Measurements from ENCODE around the gene ADGRA1. TPM values are rescaled to one million over a fixed set of nuclear protein-coding genes. Genes with fewer than 3 reads are reported as not detected.

The ADGRA1 gene
- total and polyA plus RNA-seq, 2 experiments from 2014 or later = not detected

DNA sequence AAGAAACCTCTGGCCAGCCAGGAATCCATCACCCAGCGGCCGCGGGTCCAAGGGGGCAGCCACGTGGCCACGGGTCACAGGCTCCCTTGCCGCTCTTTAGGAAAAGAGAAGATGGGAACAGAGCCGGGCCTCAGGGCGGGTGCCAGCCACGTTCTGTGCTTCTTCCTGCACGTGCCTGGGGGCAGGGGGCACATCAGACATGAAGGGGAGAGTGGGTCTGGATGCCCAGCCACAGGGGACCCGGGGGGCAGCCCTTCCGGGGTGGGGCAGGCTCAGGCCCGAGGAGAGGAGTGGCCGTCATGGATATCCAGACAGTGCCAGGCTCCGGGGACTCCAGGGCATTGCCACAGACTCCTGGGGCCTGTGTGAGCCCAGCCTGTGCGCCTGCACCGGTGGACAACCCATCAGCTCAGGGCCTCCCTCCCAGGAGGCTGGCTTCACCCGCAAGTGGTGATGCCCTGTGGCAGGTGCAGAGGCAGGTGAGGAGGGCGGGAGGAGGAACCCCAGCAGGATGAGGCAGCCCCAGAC is 31.0 kb upstream of the ADGRA1 start:
- no peaks in the 10 kb centered on the region for H3K9me3 ChIP-seq (ENCODE audit: low read depth)
- no peaks in the 10 kb centered on the region for H4K20me1 ChIP-seq (ENCODE audit: insufficient read depth)
- in situ Hi-C loops (cut with MboI) = no loop called here
- H3K36me3 ChIP-seq (ENCODE audit: low read depth) = no peaks in the 10 kb centered on the region
- 44 to 60% methylated on average over 10 to 19 of the region's 19 CpGs for WGBS, 2 experiments (ENCODE audit: low coverage in 1 of 2, low lambda C conversion rate in 2 of 2, missing lambda C conversion rate in 2 of 2)
- no peak overlapping the region for H2AFZ ChIP-seq
- no peaks in the 10 kb centered on the region for H3K9me2 ChIP-seq (ENCODE audit: insufficient read depth)
- H3K27me3 ChIP-seq (replicated peaks; ENCODE audit: insufficient read depth) = peaks cover 8% of the 10 kb centered on the region; the same call in 1 of the 2 replicates
- no peak overlapping the region for H3K9ac ChIP-seq
- TF ChIP-seq EZH2 (IDR thresholded peaks at IDR 0.05; ENCODE audit: insufficient read depth, poor library complexity, severe bottlenecking) (no peak), EZH2phosphoT487 (IDR thresholded peaks at IDR 0.05; ENCODE audit: insufficient read depth, low read depth) (no peak)
- DNase-seq = no peak
- no peak overlapping the region for H3K4me2 ChIP-seq (ENCODE audit: unreplicated experiment)
- H3K4me3 ChIP-seq = no peak overlapping the region
- H3K4me1 ChIP-seq (ENCODE audit: insufficient read depth) = no peaks in the 10 kb centered on the region
- no peaks in the 10 kb centered on the region for H3K79me2 ChIP-seq (ENCODE audit: insufficient read depth)
- no peak overlapping the region for H3K27ac ChIP-seq
- H3F3A ChIP-seq (ENCODE audit: insufficient read depth) = no peaks in the 10 kb centered on the region

DNA sequence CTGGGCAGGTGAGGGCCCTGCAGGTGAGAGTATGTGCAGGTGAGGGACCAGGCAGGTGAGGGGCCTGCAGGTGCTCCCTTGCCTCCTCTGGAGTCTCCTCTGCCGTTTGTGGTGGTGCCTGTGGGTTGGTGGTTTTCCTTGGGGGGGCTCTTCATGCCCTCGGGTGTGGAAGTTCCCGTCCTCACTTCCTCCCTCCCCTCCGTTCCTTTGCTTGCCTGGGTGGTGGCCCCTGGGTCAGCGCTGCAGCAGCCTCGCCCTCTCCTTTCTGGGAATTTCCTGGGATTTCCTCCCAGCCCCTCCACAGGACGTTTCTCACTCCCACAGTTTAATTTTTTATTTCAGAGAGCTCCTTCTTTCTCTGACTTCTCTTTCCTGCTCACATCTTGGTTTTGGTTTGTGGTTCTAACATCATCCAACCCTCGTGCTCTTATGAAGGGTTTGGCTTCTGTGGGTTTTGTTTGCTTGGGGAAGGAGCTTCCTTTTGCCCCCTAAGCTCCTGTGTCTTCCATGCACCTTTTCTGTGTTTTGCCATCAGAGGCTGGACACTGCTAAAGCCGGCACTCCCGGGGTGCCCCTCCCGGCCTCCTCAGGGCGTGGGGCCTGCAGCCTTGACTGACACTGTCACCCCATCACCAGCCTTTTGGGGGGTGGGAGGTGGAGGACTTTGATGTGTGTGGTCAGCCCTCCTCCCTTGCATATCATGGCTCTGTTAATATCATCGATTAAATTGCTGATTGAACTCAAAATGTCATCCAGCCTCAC is 29.2 kb upstream of the ADGRA1 start:
- peaks cover 6% of the 10 kb centered on the region; the same call in 1 of the 2 replicates for H3K27me3 ChIP-seq (replicated peaks; ENCODE audit: insufficient read depth)
- H3K9me3 ChIP-seq (ENCODE audit: low read depth) = no peaks in the 10 kb centered on the region
- no peaks in the 10 kb centered on the region for H3K79me2 ChIP-seq (ENCODE audit: insufficient read depth)
- no peaks in the 10 kb centered on the region for H4K20me1 ChIP-seq (ENCODE audit: insufficient read depth)
- H3F3A ChIP-seq (ENCODE audit: insufficient read depth) = no peaks in the 10 kb centered on the region
- H3K27ac ChIP-seq = no peak overlapping the region
- H3K9ac ChIP-seq = no peak overlapping the region
- peak; percentile 29 for DNase-seq
- no peak overlapping the region for H2AFZ ChIP-seq
- TF ChIP-seq EZH2 (IDR thresholded peaks at IDR 0.05; ENCODE audit: insufficient read depth, poor library complexity, severe bottlenecking) = no peak
- TF ChIP-seq EZH2phosphoT487 (IDR thresholded peaks at IDR 0.05; ENCODE audit: insufficient read depth, low read depth) = no peak
- no peaks in the 10 kb centered on the region for H3K36me3 ChIP-seq (ENCODE audit: low read depth)
- WGBS, 2 experiments (ENCODE audit: low coverage in 1 of 2, low lambda C conversion rate in 2 of 2, missing lambda C conversion rate in 2 of 2) = 29 to 31% methylated on average over 12 to 13 of the region's 13 CpGs
- H3K4me3 ChIP-seq = no peak overlapping the region
- no peaks in the 10 kb centered on the region for H3K9me2 ChIP-seq (ENCODE audit: insufficient read depth)
- in situ Hi-C loops (cut with MboI) = no loop called here
- no peaks in the 10 kb centered on the region for H3K4me1 ChIP-seq (ENCODE audit: insufficient read depth)
- H3K4me2 ChIP-seq (ENCODE audit: unreplicated experiment) = no peak overlapping the region

GRCh38 chr10:133059093-133059470 is 28.6 kb upstream of the ADGRA1 start:
- H3K4me2 ChIP-seq (ENCODE audit: unreplicated experiment) = no peak overlapping the region
- no peaks in the 10 kb centered on the region for H4K20me1 ChIP-seq (ENCODE audit: insufficient read depth)
- H3K4me3 ChIP-seq = no peak overlapping the region
- no peaks in the 10 kb centered on the region for H3K4me1 ChIP-seq (ENCODE audit: insufficient read depth)
- 56 to 62% methylated on average over 7 of the region's 7 CpGs for WGBS, 2 experiments (ENCODE audit: low coverage in 1 of 2, low lambda C conversion rate in 2 of 2, missing lambda C conversion rate in 2 of 2)
- H3K27me3 ChIP-seq (replicated peaks; ENCODE audit: insufficient read depth) = peaks cover 6% of the 10 kb centered on the region; the same call in 1 of the 2 replicates
- H3K9me3 ChIP-seq (ENCODE audit: low read depth) = no peaks in the 10 kb centered on the region
- H3K27ac ChIP-seq = no peak overlapping the region
- H2AFZ ChIP-seq = no peak overlapping the region
- no peaks in the 10 kb centered on the region for H3K36me3 ChIP-seq (ENCODE audit: low read depth)
- TF ChIP-seq EZH2 (IDR thresholded peaks at IDR 0.05; ENCODE audit: insufficient read depth, poor library complexity, severe bottlenecking) = no peak
- TF ChIP-seq EZH2phosphoT487 (IDR thresholded peaks at IDR 0.05; ENCODE audit: insufficient read depth, low read depth) = no peak
- no peaks in the 10 kb centered on the region for H3F3A ChIP-seq (ENCODE audit: insufficient read depth)
- H3K9me2 ChIP-seq (ENCODE audit: insufficient read depth) = no peaks in the 10 kb centered on the region
- DNase-seq = no peak
- in situ Hi-C loops (cut with MboI) = no loop called here
- H3K9ac ChIP-seq = no peak overlapping the region
- no peaks in the 10 kb centered on the region for H3K79me2 ChIP-seq (ENCODE audit: insufficient read depth)

- 44% methylated on average over 7 to 9 of the region's 9 CpGs for WGBS, 2 experiments (ENCODE audit: low coverage in 1 of 2, low lambda C conversion rate in 2 of 2, missing lambda C conversion rate in 2 of 2)
- Histone ChIP-seq H3K9me2 (ENCODE audit: insufficient read depth) (no peaks in the 10 kb centered on the region), H3K4me2 (ENCODE audit: unreplicated experiment) (no peak overlapping the region), H3K27me3 (replicated peaks; ENCODE audit: insufficient read depth) (peaks cover 6% of the 10 kb centered on the region; the same call in 1 of the 2 replicates), H3K9me3 (ENCODE audit: low read depth) (no peaks in the 10 kb centered on the region), H3F3A (ENCODE audit: insufficient read depth) (no peaks in the 10 kb centered on the region), H3K4me1 (ENCODE audit: insufficient read depth) (no peaks in the 10 kb centered on the region), H4K20me1 (ENCODE audit: insufficient read depth) (no peaks in the 10 kb centered on the region), H3K4me3 (no peak overlapping the region), H2AFZ (no peak overlapping the region), H3K79me2 (ENCODE audit: insufficient read depth) (no peaks in the 10 kb centered on the region), H3K27ac (no peak overlapping the region), H3K9ac (no peak overlapping the region), H3K36me3 (ENCODE audit: low read depth) (no peaks in the 10 kb centered on the region)
- no peak for TF ChIP-seq EZH2 (IDR thresholded peaks at IDR 0.05; ENCODE audit: insufficient read depth, poor library complexity, severe bottlenecking)
- TF ChIP-seq EZH2phosphoT487 (IDR thresholded peaks at IDR 0.05; ENCODE audit: insufficient read depth, low read depth) = no peak
- no peak for DNase-seq
- in situ Hi-C loops (cut with MboI) = no loop called here
Measured at GRCh38 chr10:133059571-133059970, 28.2 kb upstream of the ADGRA1 start.
